Activated gamma-delta T cell treated with anti-CD3 and anti-CD28 coated beads, Interleukin-2, amount 50 U/mL, for 16 hours (primary cell): ENCODE measurements around the gene TXNDC8.
"Not testable (repeated sequence)": the region's sequence is repeated elsewhere in the genome, so short reads cannot be mapped to it uniquely, and the experiment has no call there.

Experiments used
- DNase-seq: peaks from one replicate; pipeline ENCODE4 v3.0.0-alpha.2; 2020; ENCODE audit warnings: low read depth

Gene TXNDC8

DNA sequence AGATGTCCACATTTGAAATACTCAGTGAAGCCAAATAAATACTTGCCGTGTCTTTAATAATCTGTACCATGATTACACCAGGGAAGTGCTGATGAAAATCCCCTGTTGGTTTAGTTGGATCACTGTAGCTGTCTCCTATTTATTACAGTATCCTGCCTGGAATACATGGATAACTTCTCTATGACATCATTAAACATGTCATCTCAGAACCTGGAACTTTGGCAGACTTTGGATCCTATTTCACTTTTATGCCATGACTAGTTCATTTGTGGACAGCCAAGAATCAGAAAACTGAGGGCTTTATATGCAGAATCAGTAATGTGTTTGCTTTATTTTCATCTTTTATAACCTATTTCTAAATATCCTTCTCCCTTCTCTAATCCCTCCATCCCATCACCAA, at the start of gene TXNDC8:
TXNDC8 (minus strand) TSS at position 137 of the 400 bp plus-strand sequence.
- DNase-seq = no peak

DNA sequence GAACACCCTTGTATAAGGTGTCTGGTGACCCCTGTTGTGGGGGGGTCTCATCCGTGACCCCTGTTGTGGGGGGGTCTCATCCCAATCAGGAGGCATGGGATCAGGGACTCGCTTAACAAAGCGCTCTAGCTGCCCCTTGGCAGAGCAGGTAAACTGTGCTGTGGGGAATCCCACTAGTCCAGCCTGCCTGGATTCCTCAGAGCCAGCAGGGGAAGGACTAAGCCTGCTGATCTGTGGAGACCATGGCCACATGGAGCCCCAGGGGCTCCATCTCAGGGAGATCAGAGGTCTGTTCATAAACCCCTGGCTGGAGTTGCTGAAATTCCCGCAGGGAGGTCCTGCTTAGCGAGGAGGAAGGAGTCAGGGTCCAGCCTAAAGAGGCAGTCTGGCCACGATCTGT, 45.8 kb upstream of the TXNDC8 start:
- DNase-seq = no peak

DNA sequence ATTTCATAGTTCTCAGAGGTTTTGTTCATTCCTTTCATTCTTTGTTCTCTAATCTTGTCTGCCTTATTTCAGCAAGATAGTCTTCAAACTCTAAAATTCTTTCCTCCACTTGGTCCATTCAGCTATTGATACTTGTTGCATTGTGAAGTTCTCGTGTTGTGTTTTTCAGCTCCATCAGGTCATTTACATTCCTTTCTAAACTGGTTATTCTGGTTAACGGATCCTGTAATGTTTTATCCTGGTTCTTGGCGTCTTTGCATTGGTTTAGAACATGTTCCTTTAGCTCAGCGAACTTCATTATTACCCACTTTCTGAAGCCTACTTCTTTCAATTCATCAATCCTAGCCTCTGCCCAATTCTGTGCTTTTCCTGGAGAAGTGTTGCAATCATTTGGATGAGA, 45.1 kb upstream of the TXNDC8 start:
- no peak for DNase-seq

DNA sequence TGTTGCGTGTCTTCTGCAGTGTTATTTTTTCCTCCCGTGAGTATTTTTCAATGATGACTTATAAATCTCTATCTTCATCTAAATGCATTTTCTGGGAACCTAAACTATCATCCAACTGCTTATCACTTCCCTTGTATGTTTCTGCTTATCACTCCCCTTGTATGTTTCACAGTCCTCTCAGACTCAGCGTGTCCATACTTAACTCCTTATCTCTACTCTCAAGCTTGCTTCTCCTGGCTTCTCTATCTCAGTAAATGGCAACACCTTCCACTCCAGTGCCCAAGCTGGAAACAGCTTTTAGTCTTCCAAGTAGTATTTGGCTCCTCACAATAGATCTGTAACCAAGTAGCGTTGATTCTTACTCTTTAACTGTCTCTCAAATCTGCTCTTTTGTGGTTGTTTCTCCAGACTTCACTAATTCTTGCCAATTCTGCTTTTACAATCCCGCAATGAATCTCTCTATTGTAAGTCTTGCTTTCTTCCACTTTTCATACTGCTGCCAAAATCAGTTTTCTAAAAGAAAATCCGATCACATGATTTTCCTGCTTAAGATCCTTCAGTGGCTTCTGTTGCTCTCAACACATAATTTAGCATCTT, 33.8 kb upstream of the TXNDC8 start:
- DNase-seq = no peak

DNA sequence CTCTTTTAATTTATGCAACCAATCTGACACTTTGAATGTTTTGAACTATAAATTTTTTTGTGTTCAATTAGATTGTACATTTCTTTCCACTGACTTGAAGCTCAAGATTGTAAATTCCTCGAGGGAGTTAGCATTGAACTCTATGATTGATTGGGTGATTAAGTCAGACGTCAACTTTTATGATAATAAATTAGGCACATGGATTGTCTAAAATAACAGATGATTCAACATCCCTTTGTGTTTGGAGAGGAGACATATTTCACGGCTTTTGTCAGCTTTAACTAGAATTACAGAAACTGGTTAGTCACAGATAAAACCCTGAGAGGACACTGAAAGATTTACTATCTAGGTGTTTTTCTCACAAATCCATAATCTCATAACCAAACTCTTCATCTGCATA, 32.7 kb upstream of the TXNDC8 start:
- DNase-seq = no peak

DNA sequence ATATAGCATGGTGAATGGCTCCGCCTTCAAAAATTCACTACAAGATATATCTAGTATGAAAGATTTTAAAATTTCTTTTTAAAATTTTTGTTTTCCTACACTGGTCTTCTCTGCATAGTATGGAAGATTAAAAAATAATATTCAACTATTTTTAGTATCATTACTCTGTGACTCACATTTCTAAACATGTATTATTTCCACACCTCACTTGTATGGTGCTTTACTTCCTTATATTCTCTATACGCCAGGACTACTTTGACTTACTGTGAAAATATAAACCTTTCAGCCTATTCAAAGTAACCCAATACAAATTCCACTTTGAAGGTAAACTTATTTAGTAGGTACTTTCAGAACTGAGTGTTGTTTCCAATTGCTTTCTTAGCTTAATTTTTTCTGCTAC, 26.8 kb upstream of the TXNDC8 start:
- DNase-seq = no peak

DNA sequence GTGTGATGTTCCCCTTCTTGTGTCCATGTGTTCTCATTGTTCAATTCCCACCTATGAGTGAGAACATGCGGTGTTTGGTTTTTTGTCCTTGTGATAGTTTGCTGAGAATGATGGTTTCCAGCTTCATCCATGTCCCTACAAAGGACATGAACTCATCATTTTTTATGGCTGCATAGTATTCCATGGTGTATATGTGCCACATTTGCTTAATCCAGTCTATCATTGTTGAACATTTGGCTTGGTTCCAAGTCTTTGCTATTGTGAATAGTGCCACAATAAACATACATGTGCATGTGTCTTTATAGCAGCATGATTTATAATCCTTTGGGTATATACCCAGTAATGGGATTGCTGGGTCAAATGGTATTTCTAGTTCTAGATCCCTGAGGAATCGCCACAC, 21.3 kb upstream of the TXNDC8 start:
- not testable (repeated sequence) for DNase-seq

DNA sequence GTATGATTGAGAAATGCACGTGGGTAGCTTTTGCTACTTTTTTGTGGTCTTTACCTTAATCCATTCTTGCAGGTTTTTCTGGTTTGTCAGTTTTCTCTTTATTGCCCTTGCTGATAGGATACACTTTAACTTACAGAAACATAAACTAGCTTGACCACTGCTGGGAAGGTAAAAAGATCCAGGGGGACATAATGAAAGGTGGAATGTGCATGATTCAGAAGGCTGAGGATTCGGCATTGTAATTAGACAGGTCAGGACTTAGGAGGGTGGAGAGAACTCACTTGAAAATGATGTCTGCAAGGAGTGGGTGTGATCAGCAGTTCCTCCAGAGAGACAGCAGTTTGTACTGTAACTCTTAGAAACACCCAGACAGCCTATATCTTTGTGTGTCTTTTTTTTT, 19.8 kb upstream of the TXNDC8 start:
- no peak for DNase-seq

DNA sequence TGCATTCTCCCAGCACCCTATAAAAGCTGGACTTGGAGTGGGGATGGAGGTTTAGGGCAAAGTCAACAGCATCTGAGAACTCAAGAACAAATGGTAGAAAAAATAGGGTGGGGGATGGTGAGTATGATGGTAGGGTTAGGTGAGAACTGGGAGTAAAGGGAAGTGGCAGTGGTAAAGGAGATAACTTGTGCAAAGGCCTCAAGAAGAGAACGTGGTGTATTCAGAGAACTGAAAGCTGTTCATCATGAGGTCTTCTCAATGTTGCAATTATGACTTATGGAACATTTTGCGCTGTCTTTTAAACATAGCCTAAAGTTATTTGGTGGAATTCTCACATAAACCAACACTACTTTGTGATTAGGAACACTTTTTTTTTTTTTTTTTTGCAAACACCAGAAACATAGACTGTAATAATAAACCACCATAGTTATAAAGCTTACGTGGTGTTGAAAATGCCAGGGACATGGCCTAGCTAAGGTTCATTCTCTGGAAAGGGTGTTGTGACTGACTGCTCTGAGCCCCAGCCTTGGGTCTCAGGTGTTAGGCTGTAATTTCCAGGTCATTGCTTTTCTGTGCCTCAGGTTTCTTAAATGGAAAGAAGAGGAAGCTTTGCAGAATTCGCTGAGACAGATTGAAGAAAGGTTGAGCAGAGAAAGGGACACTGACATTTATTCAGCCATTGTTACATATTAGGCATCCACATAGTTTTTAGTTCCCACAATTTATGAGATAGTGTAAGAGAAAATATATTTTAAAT, 19.2 kb upstream of the TXNDC8 start:
- DNase-seq = no peak

DNA sequence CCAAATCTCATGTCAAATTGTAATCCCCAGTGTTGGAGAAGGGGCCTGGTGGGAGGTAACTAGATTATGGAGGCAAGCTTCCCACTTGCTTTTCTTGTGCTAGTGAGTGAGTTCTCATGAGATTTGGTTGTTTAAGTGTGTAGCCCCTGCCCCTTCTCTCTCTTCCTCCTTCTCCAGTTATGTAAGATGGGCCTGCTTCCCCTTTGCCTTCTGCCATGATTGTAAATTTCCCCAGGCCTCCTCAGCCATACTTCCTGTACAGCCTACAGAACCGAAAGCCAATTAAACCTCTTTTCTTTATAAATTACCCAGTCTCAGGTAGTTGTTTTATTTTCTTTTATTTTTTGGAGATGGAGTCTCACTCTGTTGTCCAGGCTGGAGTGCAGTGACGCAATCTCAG, 18.2 kb upstream of the TXNDC8 start:
- no peak for DNase-seq

DNA sequence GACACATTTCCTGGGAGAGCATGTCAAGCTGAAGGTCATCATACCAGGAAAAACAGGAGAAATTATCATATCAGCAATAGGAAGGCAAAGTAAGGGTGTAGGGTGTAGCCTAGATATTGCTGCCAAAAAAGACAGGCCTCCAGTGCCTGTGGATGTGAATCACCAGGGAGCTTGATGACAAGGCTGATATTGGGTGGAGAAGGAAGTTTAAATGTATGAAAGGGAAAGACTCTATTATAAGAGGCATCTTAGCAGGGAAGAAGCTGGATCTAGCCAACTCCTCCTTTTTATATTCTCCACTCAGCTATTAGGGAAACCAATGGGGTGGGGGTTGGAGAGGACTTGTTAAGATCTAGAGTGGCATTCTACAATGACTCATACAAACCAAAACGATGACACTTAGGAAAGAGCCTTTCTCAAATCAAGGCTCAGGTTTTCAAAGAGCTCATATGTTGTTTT, 13.4 kb upstream of the TXNDC8 start:
- no peak for DNase-seq

DNA sequence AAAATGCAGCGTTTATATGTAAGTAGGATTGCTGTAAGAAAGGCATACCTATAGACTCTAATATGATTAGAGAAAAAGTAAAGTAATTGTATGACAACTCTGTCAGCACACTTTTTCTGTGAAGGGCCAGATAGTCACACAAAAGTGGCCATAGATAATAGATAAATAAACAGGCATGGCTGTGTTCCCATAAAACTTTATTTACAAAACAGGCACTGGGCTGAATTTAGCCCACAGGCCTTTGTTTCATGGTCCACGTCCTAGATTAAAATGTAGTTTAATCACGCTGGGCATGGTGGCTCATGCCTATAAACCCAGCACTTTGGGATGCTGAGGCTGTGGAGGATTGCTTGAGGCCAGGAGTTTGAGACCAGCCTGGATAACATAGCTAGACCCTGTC, 8.7 kb upstream of the TXNDC8 start:
- DNase-seq = no peak

DNA sequence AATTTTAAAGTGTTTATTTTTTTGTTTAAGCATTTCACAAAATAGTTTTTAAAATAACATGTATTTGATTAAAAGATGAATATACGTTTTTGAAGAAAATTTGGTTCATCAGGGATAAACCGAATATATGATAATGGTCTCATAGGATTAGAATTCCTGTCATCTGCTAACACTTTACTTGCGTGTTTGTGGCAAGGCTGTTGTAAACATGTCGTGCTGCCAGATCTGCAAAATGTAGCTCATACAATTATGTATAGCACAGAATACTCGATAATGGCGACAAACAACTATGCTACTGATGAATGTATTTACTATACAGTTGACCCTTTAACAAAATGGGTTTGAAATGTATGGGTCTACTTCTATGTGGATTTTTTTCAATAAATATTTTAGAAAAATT, 7.2 kb upstream of the TXNDC8 start:
- no peak for DNase-seq

DNA sequence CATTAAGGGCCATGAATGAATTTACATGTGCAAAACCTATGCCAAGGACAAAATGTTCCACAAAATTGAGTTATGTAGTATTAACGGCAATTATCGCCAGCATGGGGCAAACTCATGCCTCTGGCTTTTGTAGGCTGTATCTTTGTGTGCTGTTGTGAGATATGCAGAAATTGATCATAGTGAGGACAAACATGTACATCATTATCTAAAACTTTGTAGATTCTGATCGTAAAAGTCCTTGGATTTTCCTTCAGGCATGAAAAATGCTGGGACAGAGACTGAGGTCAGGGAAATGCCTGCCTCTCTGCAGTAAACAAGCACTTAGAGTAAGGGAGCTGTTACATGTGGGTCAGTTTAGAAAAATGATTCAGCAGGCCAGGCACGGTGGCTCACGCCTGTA, 5.9 kb upstream of the TXNDC8 start:
- DNase-seq = no peak

DNA sequence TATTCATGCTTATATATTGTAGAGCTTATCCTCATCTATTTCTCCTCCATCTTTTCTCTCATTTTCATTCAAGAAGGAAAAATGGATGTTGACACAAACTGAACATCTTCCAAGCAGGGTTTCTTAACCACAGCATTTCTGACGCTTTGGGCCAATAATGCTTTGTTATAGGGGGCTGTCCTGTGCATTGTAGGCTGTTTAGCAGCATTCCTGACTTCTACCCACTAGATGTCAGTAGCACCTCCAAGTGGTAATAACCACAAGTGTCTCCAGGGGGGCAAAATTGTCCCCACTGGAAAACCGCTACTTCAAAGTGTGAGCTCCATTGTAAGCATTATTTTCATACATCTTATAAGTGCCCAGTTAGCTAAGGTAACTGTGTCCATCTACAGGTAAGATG, 2.6 kb upstream of the TXNDC8 start:
- DNase-seq = no peak

DNA sequence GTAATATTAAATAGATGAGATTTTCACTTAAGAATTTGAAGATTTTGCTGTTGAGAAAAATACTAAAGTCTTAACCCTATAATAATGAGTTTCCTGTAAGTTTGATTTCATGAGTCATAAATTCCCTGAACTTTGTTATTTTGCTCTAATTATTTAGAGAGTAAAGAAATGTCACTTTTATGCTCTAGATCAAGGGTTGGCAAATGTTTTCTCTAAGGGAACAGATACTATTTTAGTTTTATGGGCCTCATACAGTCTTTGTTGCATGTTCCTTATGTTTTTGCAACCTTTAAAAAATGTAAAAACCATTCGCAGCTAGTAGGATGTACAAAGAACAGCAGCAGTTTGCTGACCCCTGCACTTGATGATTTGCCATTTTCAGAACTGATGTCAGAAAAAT, 480 bp upstream of the TXNDC8 start:
- no peak for DNase-seq

DNA sequence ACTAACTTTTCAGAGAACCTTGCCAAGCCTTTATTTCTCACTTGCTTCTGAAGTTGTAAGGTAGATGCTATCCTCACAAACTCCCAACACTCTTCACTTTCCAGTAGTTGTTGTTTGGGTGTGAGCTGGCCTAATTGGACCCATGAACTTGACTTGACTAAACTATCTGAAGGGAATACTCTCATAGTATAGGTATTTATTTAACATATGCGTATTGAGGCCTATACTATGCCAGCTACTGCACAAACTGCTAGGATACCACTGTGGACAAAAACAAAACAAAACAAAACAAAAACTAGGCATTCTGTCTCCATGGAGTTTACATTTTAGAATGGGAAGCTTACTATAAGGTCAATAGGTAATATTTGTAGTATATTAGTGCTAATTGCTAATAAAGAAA, 1.3 kb downstream of the TXNDC8 start:
- DNase-seq = no peak

DNA sequence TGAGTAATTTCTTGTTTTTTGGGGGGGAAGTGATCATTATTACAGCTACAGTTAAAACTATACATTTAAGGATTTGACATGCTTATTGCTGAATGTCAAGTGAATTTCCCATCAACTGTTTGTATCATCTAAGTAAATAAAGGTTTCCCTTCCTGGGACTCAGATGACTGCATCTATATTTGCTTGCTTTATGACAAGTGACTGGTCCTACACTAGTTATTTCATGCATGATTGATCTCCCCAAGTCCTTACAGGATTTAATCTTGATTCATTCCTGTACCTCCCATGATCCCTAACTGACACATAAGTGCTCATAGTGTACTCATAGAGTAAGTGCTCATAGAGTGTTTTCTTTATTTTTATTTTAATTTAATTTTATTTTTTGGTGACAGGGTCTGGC, 2.8 kb downstream of the TXNDC8 start:
- DNase-seq = no peak

DNA sequence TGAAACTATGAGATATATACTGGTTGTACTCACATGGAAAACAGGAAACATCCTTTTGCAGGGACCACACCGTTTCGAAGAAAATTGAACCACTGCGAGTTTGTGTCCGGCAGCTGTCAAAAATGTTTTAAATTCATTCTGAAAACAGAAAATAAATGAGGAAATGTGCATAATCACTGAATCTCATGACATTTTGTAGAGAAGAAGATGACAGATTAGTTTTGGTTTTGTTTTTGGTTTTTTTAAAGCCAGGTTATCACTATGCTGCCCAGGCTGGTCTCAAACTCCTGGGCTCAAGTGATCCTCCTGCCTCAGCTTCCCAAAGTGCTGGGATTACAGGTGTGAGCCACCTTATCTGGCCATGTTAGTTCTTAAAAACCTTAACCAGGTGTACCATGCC, 3.5 kb downstream of the TXNDC8 start:
- no peak for DNase-seq

DNA sequence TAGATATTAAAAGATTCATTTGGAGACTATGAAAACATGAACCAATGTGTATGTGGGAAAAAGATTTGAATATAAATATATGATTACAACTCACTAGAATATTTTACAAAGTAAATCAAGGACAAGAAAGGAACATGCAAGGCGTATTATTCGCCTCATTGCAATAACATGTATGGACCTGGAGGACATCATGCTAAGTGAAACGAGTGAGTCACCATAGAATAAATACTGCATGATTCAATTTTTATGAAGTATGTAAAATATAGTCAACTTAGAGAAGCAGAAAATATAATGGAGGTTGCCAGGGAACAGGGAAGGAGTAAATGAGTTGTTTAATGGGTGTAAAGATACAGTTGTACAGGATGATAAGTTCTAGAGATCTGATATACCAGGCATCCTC, 4.9 kb downstream of the TXNDC8 start:
- DNase-seq = no peak

DNA sequence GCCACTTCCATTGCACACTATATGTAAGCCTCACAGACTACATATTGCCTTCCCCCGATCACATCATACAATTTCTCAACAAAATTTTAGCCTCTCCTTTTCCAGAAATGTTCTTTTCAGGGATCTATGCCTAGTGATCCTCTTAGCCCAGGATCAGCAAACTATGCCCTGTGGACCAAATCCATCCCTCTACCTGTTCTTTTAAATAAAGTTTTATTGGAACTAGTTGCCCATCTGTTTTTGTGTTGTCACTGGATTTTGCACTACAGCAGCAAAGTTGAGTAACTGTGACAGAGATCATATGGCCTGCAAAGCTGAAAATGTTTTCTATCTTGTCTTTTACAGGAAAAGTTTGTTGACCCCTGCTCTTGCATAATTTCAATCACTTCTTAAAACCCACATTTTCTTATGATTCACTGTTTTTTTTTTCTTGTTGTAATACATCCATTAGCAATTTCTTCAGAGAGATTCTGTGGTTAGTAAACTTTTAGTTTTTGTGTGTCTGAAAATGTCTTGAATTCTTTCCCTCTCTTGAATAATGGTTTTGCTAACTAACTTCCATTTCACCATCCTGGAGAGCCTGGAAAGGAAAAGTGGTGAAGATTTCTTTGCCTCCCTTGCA, 7.1 kb downstream of the TXNDC8 start:
- no peak for DNase-seq

DNA sequence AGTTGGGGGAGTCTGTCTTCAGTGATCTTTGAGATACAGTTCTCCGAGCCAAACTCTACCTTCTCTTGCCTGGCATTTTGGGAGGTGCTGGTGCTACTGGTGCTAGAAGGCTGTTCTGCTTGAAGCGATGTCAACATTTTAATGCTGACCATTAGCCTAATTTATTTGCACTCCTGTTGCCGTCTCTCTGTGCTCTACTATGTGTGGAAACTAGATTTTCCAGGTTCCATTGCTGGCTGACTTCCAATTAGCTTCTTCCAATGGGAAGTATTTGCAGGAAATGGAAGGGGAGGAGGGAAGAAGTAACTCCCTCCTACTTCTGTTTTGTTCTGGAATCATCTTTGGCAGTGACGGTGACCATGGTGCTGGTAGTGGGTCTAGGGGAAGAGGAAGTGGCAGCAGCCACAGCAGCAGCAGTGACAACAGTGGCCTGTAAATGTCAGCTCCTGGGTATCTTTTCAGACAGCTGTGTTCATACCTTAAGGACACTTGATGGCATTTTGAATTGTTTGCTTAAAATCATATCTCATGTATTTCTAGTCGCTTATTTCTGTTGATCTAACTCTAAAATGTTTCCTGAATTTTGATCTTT, 7.9 kb downstream of the TXNDC8 start:
- DNase-seq = no peak

DNA sequence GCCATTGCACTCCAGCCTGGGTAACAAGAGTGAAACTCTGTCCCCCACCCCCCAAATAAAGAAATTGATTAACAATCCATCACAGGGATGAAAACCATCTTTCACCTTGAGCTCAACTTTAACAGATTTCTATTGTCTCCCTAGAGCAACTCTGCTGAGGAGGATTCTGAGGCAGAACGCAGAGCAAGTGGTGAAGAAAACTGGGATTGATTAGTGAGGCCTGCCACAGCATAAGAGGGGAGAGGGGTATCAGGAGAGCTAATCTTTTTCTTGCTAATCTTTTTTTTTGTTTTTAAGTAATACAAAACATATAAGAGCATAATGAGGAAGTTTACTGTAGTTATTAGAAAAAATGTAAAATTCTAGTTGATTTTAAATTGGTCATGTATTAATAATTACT, 8.9 kb downstream of the TXNDC8 start:
- no peak for DNase-seq
